HG03039 (cell line): ENCODE results near the gene IFI6.
"Not testable (repeated sequence)": the region's sequence is repeated elsewhere in the genome, so short reads cannot be mapped to it uniquely, and the experiment has no call there.

Experiments
- ATAC-seq: cut with Tn5 transposase; IDR thresholded peaks from one replicate; pipeline ENCODE4 v1.9.1; 2021; ENCODE audit warnings: mild to moderate bottlenecking, moderate library complexity; ENCODE audit not compliant: unreplicated experiment

The IFI6 gene

GRCh38 chr1:27652111-27652864 lies 19.7 kb downstream of the IFI6 start:
- no peak for ATAC-seq

- no peak for ATAC-seq
These were observed 21.3 kb downstream of the IFI6 start for GRCh38 chr1:27650539-27651175.

GRCh38 chr1:27650171-27650538 lies 21.8 kb downstream of the IFI6 start:
- ATAC-seq, result no peak

- ATAC-seq, result no peak
These were observed 22.7 kb downstream of the IFI6 start for GRCh38 chr1:27649306-27649635.

GRCh38 chr1:27648602-27649305 lies 23.2 kb downstream of the IFI6 start:
- no peak for ATAC-seq

GRCh38 chr1:27647328-27647727 lies 24.7 kb downstream of the IFI6 start:
- no peak for ATAC-seq

GRCh38 chr1:27646676-27647075 lies 25.3 kb downstream of the IFI6 start:
- ATAC-seq, result no peak

GRCh38 chr1:27645071-27645415 lies 26.9 kb downstream of the IFI6 start:
- ATAC-seq, result no peak

GRCh38 chr1:27644369-27645070 lies 27.5 kb downstream of the IFI6 start:
- no peak for ATAC-seq

- ATAC-seq, result no peak
These were observed 28.2 kb downstream of the IFI6 start for GRCh38 chr1:27643600-27644368.

- ATAC-seq, result not testable (repeated sequence)
These were observed 31.5 kb downstream of the IFI6 start for GRCh38 chr1:27640514-27640913.

- ATAC-seq, result no peak
These were observed 33.2 kb downstream of the IFI6 start for GRCh38 chr1:27638805-27639204.

GRCh38 chr1:27638047-27638734 lies 33.8 kb downstream of the IFI6 start:
- ATAC-seq, result no peak

GRCh38 chr1:27635396-27636142 lies 36.4 kb downstream of the IFI6 start:
- no peak for ATAC-seq

- ATAC-seq, result no peak
These were observed 37.0 kb downstream of the IFI6 start, which contains the start of gene FGR for GRCh38 chr1:27634985-27635367. Gene FGR, minus strand, starts transcription at chr1:27635185. Its CDS starts 11,269 bp downstream, at chr1:27623916.

GRCh38 chr1:27634177-27634984 lies 37.6 kb downstream of the IFI6 start:
- ATAC-seq, result no peak

GRCh38 chr1:27633640-27634176 lies 38.3 kb downstream of the IFI6 start:
- ATAC-seq, result no peak

GRCh38 chr1:27633298-27633610 lies 38.7 kb downstream of the IFI6 start:
- no peak for ATAC-seq
